HG03175 (cell line): ENCODE measurements around the gene FH.

Source experiments
- ATAC-seq: cut with Tn5 transposase; IDR thresholded peaks from one replicate; pipeline ENCODE4 v1.9.1; 2021; ENCODE audit warnings: mild to moderate bottlenecking, moderate library complexity; ENCODE audit not compliant: unreplicated experiment

Gene FH

GRCh38 chr1:241525026-241525425 lies 5.5 kb upstream of the FH start:
- no peak for ATAC-seq

- no peak for ATAC-seq
Observed at GRCh38 chr1:241521718-241522117, 2.2 kb upstream of the FH start.

GRCh38 chr1:241520080-241520465 lies 518 bp upstream of the FH start:
- no peak for ATAC-seq

- peak; percentile 22 for ATAC-seq
Observed at GRCh38 chr1:241518476-241519307, 863 bp downstream of the FH start.

- ATAC-seq, result no peak
Observed at GRCh38 chr1:241513378-241513777, 6.2 kb downstream of the FH start.

GRCh38 chr1:241507189-241507863 lies 12.2 kb downstream of the FH start:
- ATAC-seq, result no peak

- no peak for ATAC-seq
Observed at GRCh38 chr1:241503444-241503843, 16.1 kb downstream of the FH start.

GRCh38 chr1:241499910-241500309 lies 19.6 kb downstream of the FH start:
- no peak for ATAC-seq

GRCh38 chr1:241495741-241496140 lies 23.8 kb downstream of the FH start:
- ATAC-seq, result no peak

- no peak for ATAC-seq
Observed at GRCh38 chr1:241488739-241489138, 30.8 kb downstream of the FH start.

- ATAC-seq, result peak; percentile 55
Observed at GRCh38 chr1:241485554-241485992, 34.0 kb downstream of the FH start.

GRCh38 chr1:241485145-241485544 lies 34.4 kb downstream of the FH start:
- ATAC-seq, result peak; percentile 87

- ATAC-seq, result no peak
Observed at GRCh38 chr1:241482761-241483250, 36.7 kb downstream of the FH start.

- ATAC-seq, result no peak
Observed at GRCh38 chr1:241479294-241479693, 40.3 kb downstream of the FH start.

- no peak for ATAC-seq
Observed at GRCh38 chr1:241475671-241476070, 43.9 kb downstream of the FH start.

- no peak for ATAC-seq
Observed at GRCh38 chr1:241473026-241473425, 46.5 kb downstream of the FH start.

GRCh38 chr1:241470908-241471590 lies 48.5 kb downstream of the FH start:
- no peak for ATAC-seq

- ATAC-seq, result no peak
Observed at GRCh38 chr1:241470361-241470760, 49.2 kb downstream of the FH start.

GRCh38 chr1:241465673-241466072 lies 53.9 kb downstream of the FH start:
- ATAC-seq, result no peak

- no peak for ATAC-seq
Observed at GRCh38 chr1:241464985-241465384, 54.6 kb downstream of the FH start.

GRCh38 chr1:241462391-241462790 lies 57.2 kb downstream of the FH start:
- ATAC-seq, result no peak
